ENCODE data around the gene AMBRA1.

GRCh38 chr11:46588131-46588530 is 5.7 kb downstream of the AMBRA1 start:
- TF ChIP-seq CTCF (IDR thresholded peaks at IDR 0.05) (no peak), FOXS1 (CRISPR knock-in tag; IDR thresholded peaks at IDR 0.05) (no peak), POLR2A (IDR thresholded peaks at IDR 0.05; ENCODE audit: low read length) (no peak), REST (IDR thresholded peaks at IDR 0.05) (no peak)

Data from A549 (cell line).